H1 (cell line): ENCODE measurements around the gene PCYT1A. TPM values are rescaled to one million over a fixed set of nuclear protein-coding genes. Genes with fewer than 3 reads are reported as not detected.

ENCODE experiments used
- BRCA1 ChIP-seq: IDR thresholded peaks from 2 replicates; pipeline ENCODE4 v1.6.1; 2012; ENCODE audit warnings: low read depth, low read length, improper control_type of control experiment
- CBX8 ChIP-seq: fragments of 300-800, 300-1000 bp; sonication (generic); IDR thresholded peaks from 2 replicates; pipeline ENCODE4 v1.7.1; 2016; ENCODE audit warnings: low read depth, low read length, borderline replicate concordance
- CREB1 ChIP-seq: IDR thresholded peaks from 2 replicates; pipeline ENCODE4 v1.6.1; 2012; ENCODE audit warnings: inconsistent platforms
- EGR1 ChIP-seq: IDR thresholded peaks from 2 replicates; pipeline ENCODE4 v1.6.1; 2011; ENCODE audit warnings: low read depth, low read length, borderline replicate concordance
- MAFK ChIP-seq: IDR thresholded peaks from 2 replicates; pipeline ENCODE4 v1.6.1; 2012; ENCODE audit warnings: low read depth, mild to moderate bottlenecking, improper control_type of control experiment, low read length
- NRF1 ChIP-seq: IDR thresholded peaks from 2 replicates; pipeline ENCODE4 v1.6.1; 2011; ENCODE audit warnings: mild to moderate bottlenecking, low read depth, low read length, improper control_type of control experiment
- POU5F1 ChIP-seq: IDR thresholded peaks from 2 replicates; pipeline ENCODE4 v1.6.1; 2011; ENCODE audit warnings: low read depth, mild to moderate bottlenecking, low read length, moderate library complexity
- SIN3A ChIP-seq, 2 experiments: IDR thresholded peaks in 1 of 2; conservative IDR thresholded peaks in 1 of 2; 2 replicates each; pipeline ENCODE4 v1.6.1; 2011 to 2012; ENCODE audit warnings: low read length in 2 of 2, improper control_type of control experiment in 1 of 2, low read depth in 1 of 2, mild to moderate bottlenecking in 1 of 2
- SIRT6 ChIP-seq: IDR thresholded peaks from one replicate; pipeline ENCODE4 v1.7.1; 2012; ENCODE audit warnings: low read length, inconsistent platforms
- SRF ChIP-seq: IDR thresholded peaks from 2 replicates; pipeline ENCODE4 v1.6.1; 2011; ENCODE audit warnings: mild to moderate bottlenecking, low read depth, low read length, moderate library complexity
- TAF1 ChIP-seq: IDR thresholded peaks from 2 replicates; pipeline ENCODE4 v1.6.1; 2011; ENCODE audit warnings: mild to moderate bottlenecking, low read depth, low read length
- polyA plus RNA-seq, 7 experiments: library from polyadenylated mRNA; depleted of rRNA in 3 of 7; stranded (reverse) in 5 of 7; unstranded in 2 of 7; fragments of >200 nt in 5 of 7; fragments of 200-250 nt in 2 of 7; gene quantifications; 1 replicate in 5 of 7; 2 replicates in 1 of 7; 4 replicates in 1 of 7; pipeline versions ENCODE4 v1.2.1 to v1.2.3, GENCODE V29; 2011 to 2013; ENCODE audit warnings: missing spikeins in 2 of 7, mixed read lengths in 2 of 7
- total RNA-seq: library from RNA; stranded (reverse); fragmentation: NEBNext Ultra II Directional; extraction: Animal tissue kit (Norgen Biotek cat#: 25700); gene quantifications from 2 replicates; pipeline ENCODE4 v1.2.1, GENCODE V29; 2021

PCYT1A gene
- total and polyA plus RNA-seq, 2 of the 8 experiments (the other 6 are each of a cell fraction or from before 2014, with no cell fraction given), result 19.9 to 31.8 TPM

GRCh38 chr3:196225763-196226364, 61.7 kb downstream of the PCYT1A start (continued):
- no peak for TF ChIP-seq POU5F1
- TF ChIP-seq SRF, result no peak
- TF ChIP-seq TAF1, result no peak
- no peak for TF ChIP-seq CBX8
- TF ChIP-seq SIN3A (conservative IDR thresholded peaks at IDR 0.05 in 1 of 2, IDR thresholded peaks at IDR 0.05 in 1 of 2; ENCODE audit: low read depth in 1 of 2, low read length in 2 of 2), result no peak
- no peak for TF ChIP-seq NRF1
- no peak for TF ChIP-seq EGR1
- no peak for TF ChIP-seq MAFK
- TF ChIP-seq CREB1, result no peak
- TF ChIP-seq SIRT6, result no peak
- no peak for TF ChIP-seq BRCA1
- TF ChIP-seq, all 59 proteins: peak for 0
